ENCODE data around the gene ZNF813.
"Not testable (repeated sequence)": the region's sequence is repeated elsewhere in the genome, so short reads cannot be mapped to it uniquely, and the experiment has no call there.

The ZNF813 gene

DNA sequence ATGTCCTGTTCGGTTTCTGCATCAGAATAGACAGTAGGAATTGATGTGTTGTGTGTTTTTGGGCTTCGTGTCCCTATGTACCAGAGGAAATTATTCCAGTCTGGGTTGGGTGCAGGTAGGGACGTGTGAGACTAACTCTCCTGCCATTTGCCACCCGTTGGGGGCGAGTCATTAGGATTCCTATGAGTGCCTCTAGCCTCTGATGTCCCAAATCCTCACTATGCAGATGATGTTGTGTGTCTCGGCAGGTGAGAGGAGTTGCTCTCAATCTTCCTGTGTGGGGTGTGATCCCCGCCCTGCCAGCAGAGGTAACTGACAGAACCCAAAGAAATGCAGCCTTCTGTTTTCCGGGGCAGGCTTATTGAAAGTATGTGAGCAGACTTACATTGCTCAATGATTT, 39.2 kb downstream of the ZNF813 start:
- H3K27ac ChIP-seq (ENCODE audit: low read length): no peak overlapping the region
- no peaks in the 10 kb centered on the region for H3K27me3 ChIP-seq (ENCODE audit: control insufficient read depth, insufficient read depth, low read length)
- no peak overlapping the region for H3K4me3 ChIP-seq (ENCODE audit: low read length)
- no peaks in the 10 kb centered on the region for H3K36me3 ChIP-seq (ENCODE audit: control insufficient read depth, insufficient read depth, low read length)
- no peak for DNase-seq (ENCODE audit: low read depth, low spot score)
- WGBS (ENCODE audit: insufficient coverage, insufficient read length): no CpG with 5 or more reads among the region's 8 CpGs
- no peaks in the 10 kb centered on the region; the same call in none of the 2 replicates for H3K4me1 ChIP-seq (ENCODE audit: control insufficient read depth, insufficient read depth, low read length)
- no peaks in the 10 kb centered on the region for H3K9me3 ChIP-seq (ENCODE audit: control insufficient read depth, insufficient read depth, low read length)

GRCh38 chr19:53507523-53508442, 40.2 kb downstream of the ZNF813 start:
- no peak overlapping the region for H3K4me3 ChIP-seq (ENCODE audit: low read length)
- H3K27me3 ChIP-seq (ENCODE audit: control insufficient read depth, insufficient read depth, low read length): no peaks in the 10 kb centered on the region
- no peaks in the 10 kb centered on the region for H3K36me3 ChIP-seq (ENCODE audit: control insufficient read depth, insufficient read depth, low read length)
- DNase-seq (ENCODE audit: low read depth, low spot score): no peak
- H3K27ac ChIP-seq (ENCODE audit: low read length): no peak overlapping the region
- no peaks in the 10 kb centered on the region; the same call in none of the 2 replicates for H3K4me1 ChIP-seq (ENCODE audit: control insufficient read depth, insufficient read depth, low read length)
- no CpG with 5 or more reads among the region's 17 CpGs for WGBS (ENCODE audit: insufficient coverage, insufficient read length)
- H3K9me3 ChIP-seq (ENCODE audit: control insufficient read depth, insufficient read depth, low read length): no peaks in the 10 kb centered on the region

GRCh38 chr19:53509443-53509842, 41.9 kb downstream of the ZNF813 start:
- H3K27ac ChIP-seq (ENCODE audit: low read length): no peak overlapping the region
- no peaks in the 10 kb centered on the region for H3K9me3 ChIP-seq (ENCODE audit: control insufficient read depth, insufficient read depth, low read length)
- no peak for DNase-seq (ENCODE audit: low read depth, low spot score)
- no peaks in the 10 kb centered on the region; the same call in none of the 2 replicates for H3K4me1 ChIP-seq (ENCODE audit: control insufficient read depth, insufficient read depth, low read length)
- no peak overlapping the region for H3K4me3 ChIP-seq (ENCODE audit: low read length)
- H3K36me3 ChIP-seq (ENCODE audit: control insufficient read depth, insufficient read depth, low read length): no peaks in the 10 kb centered on the region
- WGBS (ENCODE audit: insufficient coverage, insufficient read length): no CpG with 5 or more reads among the region's 3 CpGs
- H3K27me3 ChIP-seq (ENCODE audit: control insufficient read depth, insufficient read depth, low read length): no peaks in the 10 kb centered on the region

DNA sequence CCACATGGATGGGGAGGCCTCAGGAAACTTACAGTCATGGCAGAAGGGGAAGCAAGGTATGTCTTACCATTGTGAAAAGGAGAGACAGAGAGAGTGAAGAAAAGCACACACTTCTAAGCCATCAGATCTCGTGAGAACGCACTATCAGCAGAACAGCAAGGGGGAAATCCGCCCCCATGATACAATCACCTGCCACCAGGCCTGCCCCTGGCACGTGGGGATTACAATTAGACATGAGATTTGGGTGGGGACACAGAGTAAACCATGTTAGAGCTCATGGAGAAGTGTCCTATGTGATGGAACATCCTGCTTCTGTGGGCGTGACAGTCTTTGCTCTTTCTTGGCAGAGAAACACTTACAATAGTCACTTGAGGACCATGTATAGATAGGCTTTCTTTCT, 42.3 kb downstream of the ZNF813 start:
- no peak overlapping the region for H3K27ac ChIP-seq (ENCODE audit: low read length)
- no peaks in the 10 kb centered on the region for H3K9me3 ChIP-seq (ENCODE audit: control insufficient read depth, insufficient read depth, low read length)
- H3K4me1 ChIP-seq (ENCODE audit: control insufficient read depth, insufficient read depth, low read length): no peaks in the 10 kb centered on the region; the same call in none of the 2 replicates
- DNase-seq (ENCODE audit: low read depth, low spot score): no peak
- H3K27me3 ChIP-seq (ENCODE audit: control insufficient read depth, insufficient read depth, low read length): no peaks in the 10 kb centered on the region
- no peaks in the 10 kb centered on the region for H3K36me3 ChIP-seq (ENCODE audit: control insufficient read depth, insufficient read depth, low read length)
- H3K4me3 ChIP-seq (ENCODE audit: low read length): no peak overlapping the region
- WGBS (ENCODE audit: insufficient coverage, insufficient read length): no CpG with 5 or more reads among the region's 5 CpGs

- no peaks in the 10 kb centered on the region for H3K27me3 ChIP-seq (ENCODE audit: control insufficient read depth, insufficient read depth, low read length)
These were observed 43.8 kb downstream of the ZNF813 start for GRCh38 chr19:53511357-53511756.

GRCh38 chr19:53511933-53512374, 44.4 kb downstream of the ZNF813 start:
- DNase-seq (ENCODE audit: low read depth, low spot score): peak; percentile 71
- Histone ChIP-seq H3K36me3 (ENCODE audit: control insufficient read depth, insufficient read depth, low read length) (no peaks in the 10 kb centered on the region), H3K9me3 (ENCODE audit: control insufficient read depth, insufficient read depth, low read length) (no peaks in the 10 kb centered on the region), H3K27me3 (ENCODE audit: control insufficient read depth, insufficient read depth, low read length) (no peaks in the 10 kb centered on the region), H3K27ac (ENCODE audit: low read length) (no peak overlapping the region), H3K4me1 (ENCODE audit: control insufficient read depth, insufficient read depth, low read length) (no peaks in the 10 kb centered on the region; the same call in 1 of the 2 replicates), H3K4me3 (ENCODE audit: low read length) (no peak overlapping the region)
- no CpG with 5 or more reads among the region's 11 CpGs for WGBS (ENCODE audit: insufficient coverage, insufficient read length)

More at GRCh38 chr19:53511357-53511756, 43.8 kb downstream of the ZNF813 start:
- Histone ChIP-seq H3K36me3 (ENCODE audit: control insufficient read depth, insufficient read depth, low read length) (no peaks in the 10 kb centered on the region), H3K4me3 (ENCODE audit: low read length) (no peak overlapping the region), H3K9me3 (ENCODE audit: control insufficient read depth, insufficient read depth, low read length) (no peaks in the 10 kb centered on the region), H3K4me1 (ENCODE audit: control insufficient read depth, insufficient read depth, low read length) (no peaks in the 10 kb centered on the region; the same call in none of the 2 replicates), H3K27ac (ENCODE audit: low read length) (no peak overlapping the region)
- DNase-seq (ENCODE audit: low read depth, low spot score): no peak
- WGBS (ENCODE audit: insufficient coverage, insufficient read length): no CpG with 5 or more reads among the region's 2 CpGs

GRCh38 chr19:53515047-53515446, 47.5 kb downstream of the ZNF813 start:
- not testable (repeated sequence) for H3K4me1 ChIP-seq (ENCODE audit: control insufficient read depth, insufficient read depth, low read length); DNase-seq (ENCODE audit: low read depth, low spot score); H3K36me3 ChIP-seq (ENCODE audit: control insufficient read depth, insufficient read depth, low read length); H3K27ac ChIP-seq (ENCODE audit: low read length); H3K9me3 ChIP-seq (ENCODE audit: control insufficient read depth, insufficient read depth, low read length); H3K27me3 ChIP-seq (ENCODE audit: control insufficient read depth, insufficient read depth, low read length); H3K4me3 ChIP-seq (ENCODE audit: low read length)
- WGBS (ENCODE audit: insufficient coverage, insufficient read length): no CpG with 5 or more reads among the region's 3 CpGs

GRCh38 chr19:53517114-53517741, 49.7 kb downstream of the ZNF813 start:
- no CpG with 5 or more reads among the region's 5 CpGs for WGBS (ENCODE audit: insufficient coverage, insufficient read length)
- no peaks in the 10 kb centered on the region for H3K27me3 ChIP-seq (ENCODE audit: control insufficient read depth, insufficient read depth, low read length)
- no peaks in the 10 kb centered on the region for H3K4me1 ChIP-seq (ENCODE audit: control insufficient read depth, insufficient read depth, low read length)
- H3K36me3 ChIP-seq (ENCODE audit: control insufficient read depth, insufficient read depth, low read length): no peaks in the 10 kb centered on the region
- no peak for DNase-seq (ENCODE audit: low read depth, low spot score)
- H3K4me3 ChIP-seq (ENCODE audit: low read length): no peak overlapping the region
- no peaks in the 10 kb centered on the region for H3K9me3 ChIP-seq (ENCODE audit: control insufficient read depth, insufficient read depth, low read length)
- no peak overlapping the region for H3K27ac ChIP-seq (ENCODE audit: low read length)

GRCh38 chr19:53518121-53518520, 50.6 kb downstream of the ZNF813 start:
- Histone ChIP-seq H3K27ac (ENCODE audit: low read length) (no peak overlapping the region), H3K36me3 (ENCODE audit: control insufficient read depth, insufficient read depth, low read length) (no peaks in the 10 kb centered on the region), H3K4me3 (ENCODE audit: low read length) (no peak overlapping the region), H3K9me3 (ENCODE audit: control insufficient read depth, insufficient read depth, low read length) (no peaks in the 10 kb centered on the region), H3K27me3 (ENCODE audit: control insufficient read depth, insufficient read depth, low read length) (no peaks in the 10 kb centered on the region), H3K4me1 (ENCODE audit: control insufficient read depth, insufficient read depth, low read length) (no peaks in the 10 kb centered on the region)
- WGBS (ENCODE audit: insufficient coverage, insufficient read length): no CpG with 5 or more reads among the region's 4 CpGs
- DNase-seq (ENCODE audit: low read depth, low spot score): no peak

GRCh38 chr19:53518716-53519115, 51.2 kb downstream of the ZNF813 start:
- Histone ChIP-seq H3K4me1 (ENCODE audit: control insufficient read depth, insufficient read depth, low read length) (no peaks in the 10 kb centered on the region), H3K4me3 (ENCODE audit: low read length) (no peak overlapping the region), H3K27ac (ENCODE audit: low read length) (no peak overlapping the region), H3K36me3 (ENCODE audit: control insufficient read depth, insufficient read depth, low read length) (no peaks in the 10 kb centered on the region), H3K9me3 (ENCODE audit: control insufficient read depth, insufficient read depth, low read length) (no peaks in the 10 kb centered on the region), H3K27me3 (ENCODE audit: control insufficient read depth, insufficient read depth, low read length) (no peaks in the 10 kb centered on the region)
- no CpG with 5 or more reads among the region's 1 CpG for WGBS (ENCODE audit: insufficient coverage, insufficient read length)
- no peak for DNase-seq (ENCODE audit: low read depth, low spot score)
